Uterus (tissue), 2 donors: ENCODE measurements around the gene CNST.

Experiments
- CTCF ChIP-seq, 4 experiments: fragments of 200-600 bp in 2 of 4; fragments of 450-650 bp in 2 of 4; sonication (generic) in 2 of 4; IDR thresholded peaks; one replicate each; pipeline ENCODE4 v1.5.1; 2016 to 2019; ENCODE audit warnings: antibody characterized with exemption in 4 of 4, mild to moderate bottlenecking in 2 of 4, moderate library complexity in 1 of 4
- POLR2A ChIP-seq, 2 donors: fragments of 450-650 bp; IDR thresholded peaks; one replicate each; pipeline ENCODE4 v1.6.1; 2016; ENCODE audit warnings: antibody characterized with exemption in 2 of 2, mild to moderate bottlenecking in 1 of 2, moderate library complexity in 1 of 2

- TF ChIP-seq CTCF (IDR thresholded peaks at IDR 0.05) (no peak), POLR2A (IDR thresholded peaks at IDR 0.05) (no peak)
These were observed 17.4 kb downstream of the CNST start for GRCh38 chr1:246583448-246584185.
